ENCODE data around the gene MYCBPAP. TPM values are rescaled to one million over a fixed set of nuclear protein-coding genes. Genes with fewer than 3 reads are reported as not detected.

The MYCBPAP gene
- total RNA-seq, 1 donor from 2014 or later: 1.7 TPM

GRCh38 chr17:50469208-50469605, 39.0 kb upstream of the MYCBPAP start:
- peaks cover 1% of the 10 kb centered on the region for H3K4me1 Mint-ChIP-seq (ENCODE audit: low read depth)
- peaks cover 24% of the 10 kb centered on the region for H3K27me3 Mint-ChIP-seq
- H3K27ac Mint-ChIP-seq: no peak overlapping the region
- no peaks in the 10 kb centered on the region for H3K9me3 Mint-ChIP-seq (ENCODE audit: low read depth)
- H3K4me3 Mint-ChIP-seq (ENCODE audit: low read depth): no peak overlapping the region
- H3K36me3 Mint-ChIP-seq (ENCODE audit: insufficient read depth): peaks cover 12% of the 10 kb centered on the region
- TF ChIP-seq CTCF (IDR thresholded peaks at IDR 0.05; ENCODE audit: unreplicated experiment): no peak
- DNase-seq (ENCODE audit: low spot score, unreplicated experiment): no peak

GRCh38 chr17:50469671-50470305, 38.5 kb upstream of the MYCBPAP start:
- Mint-ChIP-seq H3K9me3 (ENCODE audit: low read depth) (no peaks in the 10 kb centered on the region), H3K4me3 (ENCODE audit: low read depth) (no peak overlapping the region), H3K4me1 (ENCODE audit: low read depth) (peaks cover 1% of the 10 kb centered on the region)

GRCh38 chr17:50470426-50470825, 37.8 kb upstream of the MYCBPAP start:
- Mint-ChIP-seq H3K4me3 (ENCODE audit: low read depth) (no peak overlapping the region), H3K4me1 (ENCODE audit: low read depth) (peaks cover 1% of the 10 kb centered on the region), H3K36me3 (ENCODE audit: insufficient read depth) (peaks cover 12% of the 10 kb centered on the region), H3K9me3 (ENCODE audit: low read depth) (no peaks in the 10 kb centered on the region), H3K27me3 (peaks cover 26% of the 10 kb centered on the region), H3K27ac (no peak overlapping the region)
- DNase-seq (ENCODE audit: low spot score, unreplicated experiment): no peak
- no peak for TF ChIP-seq CTCF (IDR thresholded peaks at IDR 0.05; ENCODE audit: unreplicated experiment)

More at GRCh38 chr17:50469671-50470305, 38.5 kb upstream of the MYCBPAP start:
- peaks cover 12% of the 10 kb centered on the region for H3K36me3 Mint-ChIP-seq (ENCODE audit: insufficient read depth)
- no peak for TF ChIP-seq CTCF (IDR thresholded peaks at IDR 0.05; ENCODE audit: unreplicated experiment)
- no peak overlapping the region for H3K27ac Mint-ChIP-seq
- no peak for DNase-seq (ENCODE audit: low spot score, unreplicated experiment)
- H3K27me3 Mint-ChIP-seq: peaks cover 24% of the 10 kb centered on the region

- H3K27ac Mint-ChIP-seq: no peak overlapping the region
- TF ChIP-seq CTCF (IDR thresholded peaks at IDR 0.05; ENCODE audit: unreplicated experiment): no peak
- peaks cover 2% of the 10 kb centered on the region for H3K4me1 Mint-ChIP-seq (ENCODE audit: low read depth)
- peaks cover 28% of the 10 kb centered on the region for H3K27me3 Mint-ChIP-seq
- H3K36me3 Mint-ChIP-seq (ENCODE audit: insufficient read depth): peaks cover 11% of the 10 kb centered on the region
- no peak overlapping the region for H3K4me3 Mint-ChIP-seq (ENCODE audit: low read depth)
- no peak for DNase-seq (ENCODE audit: low spot score, unreplicated experiment)
- no peaks in the 10 kb centered on the region for H3K9me3 Mint-ChIP-seq (ENCODE audit: low read depth)
These were observed 37.0 kb upstream of the MYCBPAP start for GRCh38 chr17:50471009-50471905.

- H3K9me3 Mint-ChIP-seq (ENCODE audit: low read depth): no peaks in the 10 kb centered on the region
These were observed 36.0 kb upstream of the MYCBPAP start for GRCh38 chr17:50472286-50472685.

More at GRCh38 chr17:50472286-50472685, 36.0 kb upstream of the MYCBPAP start:
- peaks cover 4% of the 10 kb centered on the region for H3K4me1 Mint-ChIP-seq (ENCODE audit: low read depth)
- peaks cover 11% of the 10 kb centered on the region for H3K36me3 Mint-ChIP-seq (ENCODE audit: insufficient read depth)
- H3K4me3 Mint-ChIP-seq (ENCODE audit: low read depth): no peak overlapping the region
- DNase-seq (ENCODE audit: low spot score, unreplicated experiment): no peak
- no peak for TF ChIP-seq CTCF (IDR thresholded peaks at IDR 0.05; ENCODE audit: unreplicated experiment)
- H3K27me3 Mint-ChIP-seq: peaks cover 26% of the 10 kb centered on the region
- no peak overlapping the region for H3K27ac Mint-ChIP-seq

Data from progenitor cell of endocrine pancreas (in vitro differentiated cells).